Thyroid gland (tissue), 4 donors: ENCODE measurements around the gene WDR59.

ENCODE experiments used
- POLR2A ChIP-seq, 2 donors: fragments of 450-650 bp; IDR thresholded peaks; one replicate each; pipeline ENCODE4 v1.6.1; 2017; ENCODE audit warnings: antibody characterized with exemption in 2 of 2, mild to moderate bottlenecking in 2 of 2, moderate library complexity in 1 of 2
- TF ChIP-seq, protein P1 (sequence below), 6 experiments: fragments of 200-600 bp in 3 of 6; fragments of 450-650 bp in 3 of 6; sonication (generic) in 3 of 6; IDR thresholded peaks; one replicate each; pipeline ENCODE4 v1.5.1; 2016 to 2019; ENCODE audit warnings: antibody characterized with exemption in 6 of 6, mild to moderate bottlenecking in 2 of 6, inconsistent platforms in 1 of 6, moderate library complexity in 1 of 6

DNA sequence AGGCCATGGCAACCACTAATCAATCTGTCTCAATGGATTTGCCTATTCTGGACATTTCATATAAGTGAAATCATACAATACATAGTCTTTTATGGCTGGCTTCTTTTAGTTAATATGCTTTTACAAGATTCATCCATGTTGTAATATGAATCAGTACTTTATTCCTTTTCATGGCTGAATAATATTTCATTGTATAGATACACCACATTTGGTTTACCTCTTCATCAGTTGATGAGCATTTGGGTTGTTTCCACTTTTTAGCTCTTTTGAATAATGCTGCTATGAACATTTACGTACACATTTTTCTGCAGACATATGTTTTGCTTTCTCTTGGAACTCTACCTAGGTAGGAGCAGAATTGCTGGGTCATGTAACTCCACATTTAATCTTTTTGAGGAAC is 11.1 kb upstream of the WDR59 start:
- TF ChIP-seq, protein P1, sequence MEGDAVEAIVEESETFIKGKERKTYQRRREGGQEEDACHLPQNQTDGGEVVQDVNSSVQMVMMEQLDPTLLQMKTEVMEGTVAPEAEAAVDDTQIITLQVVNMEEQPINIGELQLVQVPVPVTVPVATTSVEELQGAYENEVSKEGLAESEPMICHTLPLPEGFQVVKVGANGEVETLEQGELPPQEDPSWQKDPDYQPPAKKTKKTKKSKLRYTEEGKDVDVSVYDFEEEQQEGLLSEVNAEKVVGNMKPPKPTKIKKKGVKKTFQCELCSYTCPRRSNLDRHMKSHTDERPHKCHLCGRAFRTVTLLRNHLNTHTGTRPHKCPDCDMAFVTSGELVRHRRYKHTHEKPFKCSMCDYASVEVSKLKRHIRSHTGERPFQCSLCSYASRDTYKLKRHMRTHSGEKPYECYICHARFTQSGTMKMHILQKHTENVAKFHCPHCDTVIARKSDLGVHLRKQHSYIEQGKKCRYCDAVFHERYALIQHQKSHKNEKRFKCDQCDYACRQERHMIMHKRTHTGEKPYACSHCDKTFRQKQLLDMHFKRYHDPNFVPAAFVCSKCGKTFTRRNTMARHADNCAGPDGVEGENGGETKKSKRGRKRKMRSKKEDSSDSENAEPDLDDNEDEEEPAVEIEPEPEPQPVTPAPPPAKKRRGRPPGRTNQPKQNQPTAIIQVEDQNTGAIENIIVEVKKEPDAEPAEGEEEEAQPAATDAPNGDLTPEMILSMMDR (IDR thresholded peaks at IDR 0.05) = no peak
- TF ChIP-seq POLR2A (IDR thresholded peaks at IDR 0.05) = no peak
